ENCODE measurements around the gene LMTK3. TPM values are rescaled to one million over a fixed set of nuclear protein-coding genes. Genes with fewer than 3 reads are reported as not detected.

LMTK3 gene
- total and polyA plus RNA-seq, 2 of the 13 experiments (the other 11 are each of a cell fraction or from before 2014, with no cell fraction given): 0.18 to 0.29 TPM

- TF ChIP-seq FOSL2 (CRISPR knock-in tag; IDR thresholded peaks at IDR 0.05) (no peak), XRCC5 (optimal IDR thresholded peaks at IDR 0.05; ENCODE audit: low read length) (peak; percentile 27), ZMAT3 (CRISPR knock-in tag; conservative IDR thresholded peaks at IDR 0.05) (no peak), DR1 (CRISPR knock-in tag; IDR thresholded peaks at IDR 0.05) (no peak), BORCS8-MEF2B (CRISPR knock-in tag; IDR thresholded peaks at IDR 0.05) (no peak), LCORL (IDR thresholded peaks at IDR 0.05) (no peak), LCORL (CRISPR knock-in tag; IDR thresholded peaks at IDR 0.05) (peak; percentile 59; the same call in 1 of the 2 replicates), EP300 (IDR thresholded peaks at IDR 0.05; ENCODE audit: low read depth in 2 of 2, low read length in 2 of 2) (peak in 1 of 2 experiments; percentile 16; a peak in 1 of 4 replicates), EP300 (CRISPR knock-in tag; IDR thresholded peaks at IDR 0.05; ENCODE audit: borderline replicate concordance) (no peak), SIX4 (CRISPR knock-in tag; IDR thresholded peaks at IDR 0.05) (no peak), TBX3 (IDR thresholded peaks at IDR 0.05; ENCODE audit: borderline replicate concordance) (no peak), ZNF484 (CRISPR knock-in tag; IDR thresholded peaks at IDR 0.05; ENCODE audit: borderline replicate concordance, low read depth) (no peak), PAX8 (CRISPR knock-in tag; IDR thresholded peaks at IDR 0.05; ENCODE audit: borderline replicate concordance) (no peak), ZNF724P (CRISPR knock-in tag; IDR thresholded peaks at IDR 0.05; ENCODE audit: borderline replicate concordance) (no peak), RBFOX2 (IDR thresholded peaks at IDR 0.05; ENCODE audit: low read depth, low read length) (no peak)
- TF ChIP-seq, protein P1, sequence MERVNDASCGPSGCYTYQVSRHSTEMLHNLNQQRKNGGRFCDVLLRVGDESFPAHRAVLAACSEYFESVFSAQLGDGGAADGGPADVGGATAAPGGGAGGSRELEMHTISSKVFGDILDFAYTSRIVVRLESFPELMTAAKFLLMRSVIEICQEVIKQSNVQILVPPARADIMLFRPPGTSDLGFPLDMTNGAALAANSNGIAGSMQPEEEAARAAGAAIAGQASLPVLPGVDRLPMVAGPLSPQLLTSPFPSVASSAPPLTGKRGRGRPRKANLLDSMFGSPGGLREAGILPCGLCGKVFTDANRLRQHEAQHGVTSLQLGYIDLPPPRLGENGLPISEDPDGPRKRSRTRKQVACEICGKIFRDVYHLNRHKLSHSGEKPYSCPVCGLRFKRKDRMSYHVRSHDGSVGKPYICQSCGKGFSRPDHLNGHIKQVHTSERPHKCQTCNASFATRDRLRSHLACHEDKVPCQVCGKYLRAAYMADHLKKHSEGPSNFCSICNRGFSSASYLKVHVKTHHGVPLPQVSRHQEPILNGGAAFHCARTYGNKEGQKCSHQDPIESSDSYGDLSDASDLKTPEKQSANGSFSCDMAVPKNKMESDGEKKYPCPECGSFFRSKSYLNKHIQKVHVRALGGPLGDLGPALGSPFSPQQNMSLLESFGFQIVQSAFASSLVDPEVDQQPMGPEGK (CRISPR knock-in tag; IDR thresholded peaks at IDR 0.05): peak; percentile 57; the same call in 1 of the 2 replicates
- TF ChIP-seq, protein P2, sequence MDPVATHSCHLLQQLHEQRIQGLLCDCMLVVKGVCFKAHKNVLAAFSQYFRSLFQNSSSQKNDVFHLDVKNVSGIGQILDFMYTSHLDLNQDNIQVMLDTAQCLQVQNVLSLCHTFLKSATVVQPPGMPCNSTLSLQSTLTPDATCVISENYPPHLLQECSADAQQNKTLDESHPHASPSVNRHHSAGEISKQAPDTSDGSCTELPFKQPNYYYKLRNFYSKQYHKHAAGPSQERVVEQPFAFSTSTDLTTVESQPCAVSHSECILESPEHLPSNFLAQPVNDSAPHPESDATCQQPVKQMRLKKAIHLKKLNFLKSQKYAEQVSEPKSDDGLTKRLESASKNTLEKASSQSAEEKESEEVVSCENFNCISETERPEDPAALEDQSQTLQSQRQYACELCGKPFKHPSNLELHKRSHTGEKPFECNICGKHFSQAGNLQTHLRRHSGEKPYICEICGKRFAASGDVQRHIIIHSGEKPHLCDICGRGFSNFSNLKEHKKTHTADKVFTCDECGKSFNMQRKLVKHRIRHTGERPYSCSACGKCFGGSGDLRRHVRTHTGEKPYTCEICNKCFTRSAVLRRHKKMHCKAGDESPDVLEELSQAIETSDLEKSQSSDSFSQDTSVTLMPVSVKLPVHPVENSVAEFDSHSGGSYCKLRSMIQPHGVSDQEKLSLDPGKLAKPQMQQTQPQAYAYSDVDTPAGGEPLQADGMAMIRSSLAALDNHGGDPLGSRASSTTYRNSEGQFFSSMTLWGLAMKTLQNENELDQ (CRISPR knock-in tag; IDR thresholded peaks at IDR 0.05; ENCODE audit: borderline replicate concordance): no peak
- TF ChIP-seq, protein P3, sequence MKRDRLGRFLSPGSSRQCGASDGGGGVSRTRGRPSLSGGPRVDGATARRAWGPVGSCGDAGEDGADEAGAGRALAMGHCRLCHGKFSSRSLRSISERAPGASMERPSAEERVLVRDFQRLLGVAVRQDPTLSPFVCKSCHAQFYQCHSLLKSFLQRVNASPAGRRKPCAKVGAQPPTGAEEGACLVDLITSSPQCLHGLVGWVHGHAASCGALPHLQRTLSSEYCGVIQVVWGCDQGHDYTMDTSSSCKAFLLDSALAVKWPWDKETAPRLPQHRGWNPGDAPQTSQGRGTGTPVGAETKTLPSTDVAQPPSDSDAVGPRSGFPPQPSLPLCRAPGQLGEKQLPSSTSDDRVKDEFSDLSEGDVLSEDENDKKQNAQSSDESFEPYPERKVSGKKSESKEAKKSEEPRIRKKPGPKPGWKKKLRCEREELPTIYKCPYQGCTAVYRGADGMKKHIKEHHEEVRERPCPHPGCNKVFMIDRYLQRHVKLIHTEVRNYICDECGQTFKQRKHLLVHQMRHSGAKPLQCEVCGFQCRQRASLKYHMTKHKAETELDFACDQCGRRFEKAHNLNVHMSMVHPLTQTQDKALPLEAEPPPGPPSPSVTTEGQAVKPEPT (CRISPR knock-in tag; IDR thresholded peaks at IDR 0.05; ENCODE audit: low read depth): no peak
- TF ChIP-seq, protein P4, sequence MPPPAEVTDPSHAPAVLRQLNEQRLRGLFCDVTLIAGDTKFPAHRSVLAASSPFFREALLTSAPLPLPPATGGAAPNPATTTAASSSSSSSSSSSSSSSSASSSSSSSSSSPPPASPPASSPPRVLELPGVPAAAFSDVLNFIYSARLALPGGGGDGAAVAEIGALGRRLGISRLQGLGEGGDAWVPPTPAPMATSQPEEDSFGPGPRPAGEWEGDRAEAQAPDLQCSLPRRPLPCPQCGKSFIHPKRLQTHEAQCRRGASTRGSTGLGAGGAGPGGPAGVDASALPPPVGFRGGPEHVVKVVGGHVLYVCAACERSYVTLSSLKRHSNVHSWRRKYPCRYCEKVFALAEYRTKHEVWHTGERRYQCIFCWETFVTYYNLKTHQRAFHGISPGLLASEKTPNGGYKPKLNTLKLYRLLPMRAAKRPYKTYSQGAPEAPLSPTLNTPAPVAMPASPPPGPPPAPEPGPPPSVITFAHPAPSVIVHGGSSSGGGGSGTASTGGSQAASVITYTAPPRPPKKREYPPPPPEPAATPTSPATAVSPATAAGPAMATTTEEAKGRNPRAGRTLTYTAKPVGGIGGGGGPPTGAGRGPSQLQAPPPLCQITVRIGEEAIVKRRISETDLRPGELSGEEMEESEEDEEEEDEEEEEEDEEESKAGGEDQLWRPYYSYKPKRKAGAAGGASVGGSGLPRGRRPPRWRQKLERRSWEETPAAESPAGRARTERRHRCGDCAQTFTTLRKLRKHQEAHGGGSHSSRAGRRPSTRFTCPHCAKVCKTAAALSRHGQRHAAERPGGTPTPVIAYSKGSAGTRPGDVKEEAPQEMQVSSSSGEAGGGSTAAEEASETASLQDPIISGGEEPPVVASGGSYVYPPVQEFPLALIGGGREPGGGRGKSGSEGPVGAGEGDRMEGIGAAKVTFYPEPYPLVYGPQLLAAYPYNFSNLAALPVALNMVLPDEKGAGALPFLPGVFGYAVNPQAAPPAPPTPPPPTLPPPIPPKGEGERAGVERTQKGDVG (CRISPR knock-in tag; IDR thresholded peaks at IDR 0.05; ENCODE audit: borderline replicate concordance): no peak
Observed at GRCh38 chr19:48487544-48487943, 24.1 kb downstream of the LMTK3 start (continued).

Measured in HepG2 (cell line).